SK-N-SH treated with all-trans-retinoic acid at 6 μM for 48 hours (cell line): ENCODE results near the gene ATP9A.
A peak's percentile ranks its signal among the peaks of the same experiment; 100 is the strongest.

Experiments
- ATAC-seq: fragments of 200-7000 bp; cut with Tn5 transposase; 3 replicates; pipeline ENCODE4 v1.9.1; 2020; ENCODE audit warnings: mild to moderate bottlenecking, moderate library complexity
- ARNTL ChIP-seq: fragments of 450-650 bp; formaldehyde crosslinking; IDR thresholded peaks from 2 replicates; pipeline ENCODE4 v1.5.0; 2020; ENCODE audit warnings: low read depth, mild to moderate bottlenecking, moderate library complexity, borderline replicate concordance
- BACH2 ChIP-seq: fragments of 250-450 bp; sonication (Bioruptor Pico); IDR thresholded peaks from 2 replicates; pipeline ENCODE4 v1.9.0; 2021; ENCODE audit warnings: mild to moderate bottlenecking, borderline replicate concordance
- CREB5 ChIP-seq: fragments of 250-450 bp; sonication (Bioruptor Pico); IDR thresholded peaks from 2 replicates; pipeline ENCODE4 v1.5.1; 2020; ENCODE audit warnings: low read depth, mild to moderate bottlenecking, moderate library complexity
- CSDC2 ChIP-seq: fragments of 250-450 bp; sonication (Bioruptor Pico); IDR thresholded peaks from 2 replicates; pipeline ENCODE4 v1.5.0; 2020; ENCODE audit warnings: mild to moderate bottlenecking, moderate library complexity
- ESRRG ChIP-seq: fragments of 250-450 bp; sonication (Bioruptor Pico); IDR thresholded peaks from 2 replicates; pipeline ENCODE4 v1.6.1; 2021; ENCODE audit warnings: mild to moderate bottlenecking
- GLIS3 ChIP-seq: fragments of 250-450 bp; sonication (Bioruptor Pico); IDR thresholded peaks from 2 replicates; pipeline ENCODE4 v1.5.0; 2020; ENCODE audit warnings: mild to moderate bottlenecking, moderate library complexity
- ISL1 ChIP-seq: fragments of 250-450 bp; sonication (Bioruptor Pico); IDR thresholded peaks from 2 replicates; pipeline ENCODE4 v2.1.2; 2022; ENCODE audit warnings: mild to moderate bottlenecking, moderate library complexity
- OSR1 ChIP-seq: fragments of 250-450 bp; sonication (Bioruptor Pico); IDR thresholded peaks from 2 replicates; pipeline ENCODE4 v1.8.0; 2022; ENCODE audit warnings: moderate library complexity, mild to moderate bottlenecking, inconsistent platforms
- PATZ1 ChIP-seq: fragments of 250-450 bp; sonication (Bioruptor Pico); IDR thresholded peaks from 2 replicates; pipeline ENCODE4 v1.8.0; 2020; ENCODE audit warnings: mild to moderate bottlenecking, moderate library complexity, borderline replicate concordance
- PPARA ChIP-seq: fragments of 250-450 bp; sonication (Bioruptor Pico); IDR thresholded peaks from 2 replicates; pipeline ENCODE4 v1.5.0; 2020; ENCODE audit warnings: mild to moderate bottlenecking, borderline replicate concordance
- RARB ChIP-seq: fragments of 250-450 bp; sonication (Bioruptor Pico); IDR thresholded peaks from 2 replicates; pipeline ENCODE4 v1.8.0; 2021; ENCODE audit warnings: mild to moderate bottlenecking, moderate library complexity
- SNAI2 ChIP-seq: fragments of 250-450 bp; sonication (Bioruptor Pico); IDR thresholded peaks from 2 replicates; pipeline ENCODE4 v1.5.0; 2020; ENCODE audit warnings: mild to moderate bottlenecking, moderate library complexity
- TSHZ2 ChIP-seq: fragments of 250-450 bp; sonication (Bioruptor Pico); IDR thresholded peaks from 2 replicates; pipeline ENCODE4 v1.5.0; 2020; ENCODE audit warnings: mild to moderate bottlenecking, moderate library complexity
- ZC3H10 ChIP-seq: fragments of 250-450 bp; sonication (Bioruptor Pico); IDR thresholded peaks from 2 replicates; pipeline ENCODE4 v1.5.1; 2021; ENCODE audit warnings: mild to moderate bottlenecking, moderate library complexity
- ZFP3 ChIP-seq: fragments of 250-450 bp; sonication (Bioruptor Pico); IDR thresholded peaks from 2 replicates; pipeline ENCODE4 v1.5.0; 2020; ENCODE audit warnings: mild to moderate bottlenecking, moderate library complexity
- ZNF8 ChIP-seq: fragments of 450-650 bp; formaldehyde crosslinking; IDR thresholded peaks from 2 replicates; pipeline ENCODE4 v1.5.0; 2020; ENCODE audit warnings: mild to moderate bottlenecking, moderate library complexity
- TF ChIP-seq, protein P1 (sequence below): fragments of 250-450 bp; sonication (Bioruptor Pico); IDR thresholded peaks from 2 replicates; pipeline ENCODE4 v1.5.1; 2021; ENCODE audit warnings: mild to moderate bottlenecking, moderate library complexity
- TF ChIP-seq, protein P2 (sequence below): fragments of 250-450 bp; sonication (Bioruptor Pico); IDR thresholded peaks from 2 replicates; pipeline ENCODE4 v1.8.0; 2021; ENCODE audit warnings: low read depth, mild to moderate bottlenecking, moderate library complexity, borderline replicate concordance

Gene ATP9A

GRCh38 chr20:51800872-51801121 is 32.6 kb upstream of the ATP9A start:
- TF ChIP-seq ZC3H10 (CRISPR knock-in tag), result no peak
- TF ChIP-seq, protein P1, sequence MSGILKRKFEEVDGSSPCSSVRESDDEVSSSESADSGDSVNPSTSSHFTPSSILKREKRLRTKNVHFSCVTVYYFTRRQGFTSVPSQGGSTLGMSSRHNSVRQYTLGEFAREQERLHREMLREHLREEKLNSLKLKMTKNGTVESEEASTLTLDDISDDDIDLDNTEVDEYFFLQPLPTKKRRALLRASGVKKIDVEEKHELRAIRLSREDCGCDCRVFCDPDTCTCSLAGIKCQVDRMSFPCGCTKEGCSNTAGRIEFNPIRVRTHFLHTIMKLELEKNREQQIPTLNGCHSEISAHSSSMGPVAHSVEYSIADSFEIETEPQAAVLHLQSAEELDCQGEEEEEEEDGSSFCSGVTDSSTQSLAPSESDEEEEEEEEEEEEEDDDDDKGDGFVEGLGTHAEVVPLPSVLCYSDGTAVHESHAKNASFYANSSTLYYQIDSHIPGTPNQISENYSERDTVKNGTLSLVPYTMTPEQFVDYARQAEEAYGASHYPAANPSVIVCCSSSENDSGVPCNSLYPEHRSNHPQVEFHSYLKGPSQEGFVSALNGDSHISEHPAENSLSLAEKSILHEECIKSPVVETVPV (CRISPR knock-in tag), result no peak
- no peak for TF ChIP-seq ESRRG (CRISPR knock-in tag)
- no peak for TF ChIP-seq RARB (CRISPR knock-in tag)
- no peak for TF ChIP-seq ARNTL (CRISPR knock-in tag)
- no peak for TF ChIP-seq PATZ1 (CRISPR knock-in tag)
- TF ChIP-seq CSDC2 (CRISPR knock-in tag), result no peak
- no peak for TF ChIP-seq CREB5 (CRISPR knock-in tag)
- no peak for TF ChIP-seq ISL1 (CRISPR knock-in tag)
- TF ChIP-seq OSR1 (CRISPR knock-in tag), result no peak
- TF ChIP-seq PPARA (CRISPR knock-in tag), result no peak
- TF ChIP-seq ZNF8 (CRISPR knock-in tag), result no peak
- no peak for TF ChIP-seq TSHZ2 (CRISPR knock-in tag)
- TF ChIP-seq BACH2 (CRISPR knock-in tag), result no peak
- no peak for TF ChIP-seq SNAI2 (CRISPR knock-in tag)
- TF ChIP-seq, protein P2, sequence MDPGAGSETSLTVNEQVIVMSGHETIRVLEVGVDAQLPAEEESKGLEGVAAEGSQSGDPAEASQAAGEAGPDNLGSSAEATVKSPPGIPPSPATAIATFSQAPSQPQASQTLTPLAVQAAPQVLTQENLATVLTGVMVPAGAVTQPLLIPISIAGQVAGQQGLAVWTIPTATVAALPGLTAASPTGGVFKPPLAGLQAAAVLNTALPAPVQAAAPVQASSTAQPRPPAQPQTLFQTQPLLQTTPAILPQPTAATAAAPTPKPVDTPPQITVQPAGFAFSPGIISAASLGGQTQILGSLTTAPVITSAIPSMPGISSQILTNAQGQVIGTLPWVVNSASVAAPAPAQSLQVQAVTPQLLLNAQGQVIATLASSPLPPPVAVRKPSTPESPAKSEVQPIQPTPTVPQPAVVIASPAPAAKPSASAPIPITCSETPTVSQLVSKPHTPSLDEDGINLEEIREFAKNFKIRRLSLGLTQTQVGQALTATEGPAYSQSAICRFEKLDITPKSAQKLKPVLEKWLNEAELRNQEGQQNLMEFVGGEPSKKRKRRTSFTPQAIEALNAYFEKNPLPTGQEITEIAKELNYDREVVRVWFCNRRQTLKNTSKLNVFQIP, result no peak
- TF ChIP-seq GLIS3, result no peak

DNA sequence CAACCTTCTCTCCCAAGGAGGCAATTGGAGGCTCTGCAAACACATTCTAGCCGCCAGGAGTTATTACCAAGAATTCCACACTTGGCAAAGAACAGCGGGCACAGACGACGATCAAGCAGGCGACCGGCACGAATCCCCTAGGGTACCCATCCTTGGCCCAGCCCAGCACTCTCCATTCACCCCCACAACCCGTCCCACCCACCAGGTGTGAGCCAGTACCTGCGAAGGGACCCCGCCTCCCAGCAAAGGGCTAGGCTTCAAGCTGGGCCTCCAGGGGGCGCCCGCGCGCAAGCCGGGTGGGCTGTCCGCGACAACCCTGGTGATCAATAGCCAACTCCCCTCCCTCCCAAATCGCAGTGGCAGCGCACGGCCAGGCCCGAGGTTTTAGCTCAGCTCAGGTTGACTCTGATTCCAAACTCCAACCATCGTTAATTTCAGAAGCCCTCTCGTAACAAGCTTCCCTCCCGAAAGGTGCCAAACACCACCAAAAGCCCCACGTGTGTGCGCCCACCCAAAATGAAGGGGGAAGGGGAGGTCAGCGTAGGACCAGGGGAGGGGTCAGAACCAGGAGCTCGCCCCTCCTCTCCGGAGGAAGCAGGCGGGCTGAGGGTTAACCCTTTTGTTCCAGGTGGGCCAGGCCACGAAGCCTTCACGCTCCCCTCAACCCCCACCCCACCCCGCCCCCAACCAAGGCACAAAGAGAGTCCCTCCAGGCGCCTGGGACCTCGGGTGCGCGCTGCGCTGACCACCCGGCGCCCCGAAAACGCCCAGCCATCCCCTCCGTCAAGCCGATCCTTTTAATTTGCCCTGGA is 32.1 kb upstream of the ATP9A start:
- TF ChIP-seq ZFP3 (CRISPR knock-in tag) (no peak), OSR1 (CRISPR knock-in tag) (no peak), SNAI2 (CRISPR knock-in tag) (no peak), ISL1 (CRISPR knock-in tag) (no peak), TSHZ2 (CRISPR knock-in tag) (no peak), ZC3H10 (CRISPR knock-in tag) (no peak)
- TF ChIP-seq, protein P1 (CRISPR knock-in tag), result no peak
- ATAC-seq, result peak; percentile 88

More at GRCh38 chr20:51800872-51801121, 32.6 kb upstream of the ATP9A start:
- peak; percentile 33 for ATAC-seq
